Upper lobe of left lung (tissue), 6 donors: ENCODE results near the gene CAMKK2. TPM values are rescaled to one million over a fixed set of nuclear protein-coding genes. Genes with fewer than 3 reads are reported as not detected.

Experiments used
- ATAC-seq, 2 donors: fragments of 200-7000 bp; cut with Tn5 transposase; one replicate each; pipeline ENCODE4 v1.9.1; 2022; ENCODE audit warnings: mild to moderate bottlenecking in 2 of 2, moderate library complexity in 2 of 2; ENCODE audit not compliant: low FRiP score in 2 of 2
- DNase-seq, 2 donors: peaks; one replicate each; pipeline ENCODE4 v3.0.0-alpha.2; 2019 to 2020
- H3K27ac ChIP-seq, 4 donors: fragments of 200-600 bp; sonication (generic); one replicate each; pipeline ENCODE4 v1.5.1; 2016 to 2019
- H3K27me3 ChIP-seq, 4 donors: fragments of 200-600 bp; sonication (generic); one replicate each; pipeline ENCODE4 v1.5.1; 2017 to 2019
- H3K36me3 ChIP-seq, 4 donors: fragments of 200-600 bp; sonication (generic); one replicate each; pipeline ENCODE4 v1.5.1; 2016 to 2019
- H3K4me1 ChIP-seq, 4 donors: fragments of 200-600 bp; sonication (generic); one replicate each; pipeline ENCODE4 v1.5.1; 2018 to 2019
- H3K4me3 ChIP-seq, 4 donors: fragments of 200-600 bp; sonication (generic); one replicate each; pipeline ENCODE4 v1.5.1; 2017 to 2019; ENCODE audit warnings: mild to moderate bottlenecking in 2 of 4, moderate library complexity in 1 of 4
- H3K9me3 ChIP-seq, 4 donors: fragments of 200-600 bp; sonication (generic); one replicate each; pipeline ENCODE4 v1.5.1; 2018 to 2019
- CTCF ChIP-seq, 6 experiments: fragments of 450-650 bp in 4 of 6; fragments of 200-600 bp in 2 of 6; sonication (generic) in 2 of 6; IDR thresholded peaks; one replicate each; pipeline ENCODE4 v1.5.1; 2016 to 2019; ENCODE audit warnings: antibody characterized with exemption in 6 of 6
- EP300 ChIP-seq, 4 donors: sonication (generic); formaldehyde crosslinking; IDR thresholded peaks; one replicate each; pipeline ENCODE4 v1.5.1; 2017; ENCODE audit warnings: antibody characterized with exemption in 4 of 4, control low read depth in 2 of 4
- POLR2A ChIP-seq, 4 donors: fragments of 450-650 bp; IDR thresholded peaks; one replicate each; pipeline ENCODE4 v1.5.1; 2016 to 2017; ENCODE audit warnings: antibody characterized with exemption in 4 of 4, mild to moderate bottlenecking in 2 of 4
- POLR2AphosphoS5 ChIP-seq, 2 donors: sonication (generic); formaldehyde crosslinking; IDR thresholded peaks; one replicate each; pipeline ENCODE4 v1.5.1; 2017; ENCODE audit warnings: antibody characterized with exemption in 2 of 2
- WGBS, 2 donors: methylation state at CpG; one replicate each; pipeline ENCODE4 v1.1.5; 2017 to 2018; 5-methylcytosine and 5-hydroxymethylcytosine counted together
- total RNA-seq, 6 donors: library from RNA; depleted of rRNA in 4 of 6; stranded (reverse); fragments of >200 nt in 4 of 6; gene quantifications; one replicate each; pipeline versions ENCODE4 v1.1.0 to v1.2.1, GENCODE V29; 2016 to 2021
- donor health status: DM: no; HTN: no; CAD: no; lungs with moderate emphysema.
- donor health status: DM: no; HTN: yes; CAD: no; lungs with severe emphysema.

The CAMKK2 gene
- total RNA-seq, 6 donors from 2014 or later = 27.7 to 63.9 (median 41.7) TPM

DNA sequence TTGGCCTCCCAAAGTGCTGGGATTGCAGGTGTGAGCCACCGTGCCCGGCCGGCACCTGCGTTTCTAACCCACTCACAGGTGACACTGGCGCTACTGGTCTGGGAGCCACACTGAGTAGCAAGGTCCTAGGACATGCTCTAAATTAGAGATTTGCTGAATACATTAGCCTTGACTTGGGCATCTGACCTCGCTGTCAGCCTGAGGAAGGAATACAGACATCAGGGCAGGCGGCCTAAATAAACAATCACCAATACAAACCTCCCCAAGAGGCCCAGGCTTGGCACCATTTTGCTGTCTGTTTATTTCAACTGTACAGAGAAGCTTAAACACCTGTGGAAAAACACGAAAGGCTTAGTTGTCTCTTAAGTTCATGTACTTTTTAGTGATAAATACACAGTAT is 59.1 kb downstream of the CAMKK2 start:
- 65 to 77% methylated on average over 8 of the region's 8 CpGs for whole genome bisulfite sequencing, 2 donors
- DNase-seq (no peak), ATAC-seq (no peak)
- no peak overlapping the region for H3K4me3 ChIP-seq
- peaks cover 0 to 62% (median 24%) of the 10 kb centered on the region in 4 donors for H3K36me3 ChIP-seq
- H3K27ac ChIP-seq = peak overlapping the region in 1 of 4 donors; percentile 60
- H3K4me1 ChIP-seq = peaks cover 12 to 26% (median 21%) of the 10 kb centered on the region in 4 donors
- H3K9me3 ChIP-seq = no peaks in the 10 kb centered on the region
- TF ChIP-seq EP300 (IDR thresholded peaks at IDR 0.05) = no peak
- TF ChIP-seq POLR2AphosphoS5 (IDR thresholded peaks at IDR 0.05) = no peak
- no peak for TF ChIP-seq POLR2A (IDR thresholded peaks at IDR 0.05)
- TF ChIP-seq CTCF (IDR thresholded peaks at IDR 0.05) = no peak
- H3K27me3 ChIP-seq = no peaks in the 10 kb centered on the region

DNA sequence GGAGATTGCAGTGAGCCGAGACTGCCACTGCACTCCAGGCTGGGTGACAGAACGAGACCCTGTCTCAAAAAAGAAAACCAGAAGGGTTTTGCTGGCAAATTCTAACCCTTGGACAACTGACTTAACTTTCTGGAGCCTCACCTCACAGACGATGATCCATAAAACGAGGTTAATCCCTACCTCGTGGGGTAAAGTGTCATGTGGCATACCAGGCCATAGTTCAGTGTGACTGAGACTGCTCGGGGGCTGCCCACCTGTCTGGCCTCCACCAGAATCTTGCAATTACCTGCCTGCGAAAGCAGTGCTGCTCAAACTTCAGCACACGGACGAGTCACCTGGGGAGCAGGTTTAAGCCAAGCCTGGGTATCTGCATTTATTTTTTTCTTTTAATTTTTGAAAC is 59.7 kb downstream of the CAMKK2 start:
- no peak overlapping the region for H3K4me3 ChIP-seq
- no peak overlapping the region for H3K27ac ChIP-seq
- no peak for DNase-seq
- TF ChIP-seq EP300 (IDR thresholded peaks at IDR 0.05) (no peak), CTCF (IDR thresholded peaks at IDR 0.05) (no peak), POLR2AphosphoS5 (IDR thresholded peaks at IDR 0.05) (no peak), POLR2A (IDR thresholded peaks at IDR 0.05) (no peak)
- no peak for ATAC-seq
- H3K4me1 ChIP-seq = peaks cover 12 to 26% (median 21%) of the 10 kb centered on the region in 4 donors
- H3K36me3 ChIP-seq = peaks cover 0 to 57% (median 26%) of the 10 kb centered on the region in 4 donors
- H3K9me3 ChIP-seq = no peaks in the 10 kb centered on the region
- no peaks in the 10 kb centered on the region for H3K27me3 ChIP-seq
- WGBS, 2 donors = 91 to 98% methylated on average over 9 of the region's 9 CpGs

GRCh38 chr12:121233628-121234020 is 62.9 kb downstream of the CAMKK2 start:
- peaks cover 0 to 61% (median 35%) of the 10 kb centered on the region in 4 donors for H3K36me3 ChIP-seq
- WGBS, 2 donors = 86% methylated on average over 7 to 11 of the region's 11 CpGs
- no peak for TF ChIP-seq CTCF (IDR thresholded peaks at IDR 0.05)

GRCh38 chr12:121232977-121233627 is 63.4 kb downstream of the CAMKK2 start:
- peaks cover 5 to 15% (median 7%) of the 10 kb centered on the region in 4 donors for H3K4me1 ChIP-seq
- TF ChIP-seq CTCF (IDR thresholded peaks at IDR 0.05) = peak in 1 of 6 experiments; percentile 41
- TF ChIP-seq POLR2AphosphoS5 (IDR thresholded peaks at IDR 0.05) = no peak
- peak overlapping the region in 1 of 4 donors; percentile 4 for H3K27ac ChIP-seq
- DNase-seq (no peak), ATAC-seq (no peak)
- peaks cover 0 to 60% (median 37%) of the 10 kb centered on the region in 4 donors for H3K36me3 ChIP-seq
- 87 to 94% methylated on average over 7 to 14 of the region's 14 CpGs for WGBS, 2 donors
- no peak overlapping the region for H3K4me3 ChIP-seq
- H3K9me3 ChIP-seq = no peaks in the 10 kb centered on the region
- no peaks in the 10 kb centered on the region for H3K27me3 ChIP-seq

More at GRCh38 chr12:121233628-121234020, 62.9 kb downstream of the CAMKK2 start:
- DNase-seq (no peak), ATAC-seq (no peak)
- H3K4me3 ChIP-seq = no peak overlapping the region
- no peaks in the 10 kb centered on the region for H3K9me3 ChIP-seq
- no peaks in the 10 kb centered on the region for H3K27me3 ChIP-seq
- peaks cover 7 to 15% (median 11%) of the 10 kb centered on the region in 4 donors for H3K4me1 ChIP-seq
- H3K27ac ChIP-seq = peak overlapping the region in 2 of 4 donors; percentile 4 to 40

DNA sequence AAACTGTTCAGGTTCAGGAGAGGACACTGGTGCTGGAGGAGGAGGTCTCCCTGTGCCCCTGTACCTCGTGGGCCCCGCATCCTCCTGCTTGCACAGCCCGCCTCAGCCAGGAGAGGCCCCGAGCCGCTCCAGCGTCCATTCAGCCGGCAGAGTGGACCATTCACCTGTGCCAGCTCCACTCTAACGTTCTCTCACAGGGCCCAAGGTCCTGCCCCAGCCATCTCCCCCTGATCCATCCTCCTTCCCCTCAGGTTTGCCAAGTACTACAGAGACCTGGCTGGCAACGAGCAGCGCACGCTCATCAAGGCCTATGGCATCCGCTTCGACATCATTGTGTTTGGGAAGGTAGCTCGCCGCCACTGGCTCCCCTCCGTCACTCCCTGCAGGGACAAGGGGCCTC is 64.3 kb downstream of the CAMKK2 start:
- no peaks in the 10 kb centered on the region for H3K9me3 ChIP-seq
- H3K4me1 ChIP-seq = peaks cover 5 to 11% (median 6%) of the 10 kb centered on the region in 4 donors
- no peak overlapping the region for H3K4me3 ChIP-seq
- TF ChIP-seq POLR2A (IDR thresholded peaks at IDR 0.05) (no peak), EP300 (IDR thresholded peaks at IDR 0.05) (no peak), POLR2AphosphoS5 (IDR thresholded peaks at IDR 0.05) (no peak), CTCF (IDR thresholded peaks at IDR 0.05) (no peak)
- no peaks in the 10 kb centered on the region for H3K27me3 ChIP-seq
- no peak for ATAC-seq
- no peak overlapping the region for H3K27ac ChIP-seq
- peaks cover 0 to 51% (median 37%) of the 10 kb centered on the region in 4 donors for H3K36me3 ChIP-seq
- WGBS, 2 donors = 84 to 87% methylated on average over 16 of the region's 16 CpGs
- no peak for DNase-seq
